ENCODE data around the gene SPX.

GRCh38 chr12:21499765-21500164, 26.3 kb upstream of the SPX start:
- TF ChIP-seq CTCF (IDR thresholded peaks at IDR 0.05; ENCODE audit: low read depth, low read length, poor library complexity, severe bottlenecking) (no peak), EZH2phosphoT487 (IDR thresholded peaks at IDR 0.05; ENCODE audit: borderline replicate concordance, low read length) (no peak)
